CD4-positive, alpha-beta T cell treated with Interleukin-17A for 1 hour (primary cell): ENCODE results near the gene WDPCP.
"Not testable (repeated sequence)": the region's sequence is repeated elsewhere in the genome, so short reads cannot be mapped to it uniquely, and the experiment has no call there.

Source experiments
- DNase-seq: peaks from one replicate; pipeline ENCODE4 v3.0.0-alpha.2; 2020

WDPCP gene

GRCh38 chr2:63589148-63589958 lies 1.1 kb upstream of the WDPCP start:
- DNase-seq, result peak; percentile 17

GRCh38 chr2:63587814-63588384 lies 378 bp downstream of the WDPCP start:
- DNase-seq, result no peak

GRCh38 chr2:63582873-63583272 lies 5.4 kb downstream of the WDPCP start:
- no peak for DNase-seq

GRCh38 chr2:63581298-63581961 lies 6.8 kb downstream of the WDPCP start:
- DNase-seq, result no peak

- DNase-seq, result no peak
Measured at GRCh38 chr2:63580651-63581297, 7.5 kb downstream of the WDPCP start.

- no peak for DNase-seq
Measured at GRCh38 chr2:63578767-63579166, 9.5 kb downstream of the WDPCP start.

- no peak for DNase-seq
Measured at GRCh38 chr2:63576546-63576945, 11.7 kb downstream of the WDPCP start.

- DNase-seq, result not testable (repeated sequence)
Measured at GRCh38 chr2:63573726-63574345, 14.4 kb downstream of the WDPCP start.

- not testable (repeated sequence) for DNase-seq
Measured at GRCh38 chr2:63573026-63573425, 15.3 kb downstream of the WDPCP start.

- DNase-seq, result no peak
Measured at GRCh38 chr2:63572001-63572400, 16.3 kb downstream of the WDPCP start.

GRCh38 chr2:63571291-63571690 lies 17.0 kb downstream of the WDPCP start:
- DNase-seq, result no peak

- DNase-seq, result no peak
Measured at GRCh38 chr2:63569740-63570139, 18.5 kb downstream of the WDPCP start.

- no peak for DNase-seq
Measured at GRCh38 chr2:63562751-63563150, 25.5 kb downstream of the WDPCP start.

GRCh38 chr2:63558922-63559321 lies 29.4 kb downstream of the WDPCP start:
- DNase-seq, result not testable (repeated sequence)

GRCh38 chr2:63557819-63558218 lies 30.5 kb downstream of the WDPCP start:
- DNase-seq, result not testable (repeated sequence)

- no peak for DNase-seq
Measured at GRCh38 chr2:63555931-63556330, 32.3 kb downstream of the WDPCP start.

- DNase-seq, result no peak
Measured at GRCh38 chr2:63555299-63555698, 33.0 kb downstream of the WDPCP start.

GRCh38 chr2:63553049-63553448 lies 35.2 kb downstream of the WDPCP start:
- DNase-seq, result no peak

- no peak for DNase-seq
Measured at GRCh38 chr2:63545023-63545422, 43.3 kb downstream of the WDPCP start.

GRCh38 chr2:63544017-63544627 lies 44.2 kb downstream of the WDPCP start:
- peak; percentile 3 for DNase-seq

GRCh38 chr2:63539416-63540162 lies 48.7 kb downstream of the WDPCP start:
- DNase-seq, result no peak

- DNase-seq, result no peak
Measured at GRCh38 chr2:63538390-63538789, 49.9 kb downstream of the WDPCP start.
